OCI-LY7 (cell line): ENCODE data around the gene PSMD6. TPM values are rescaled to one million over a fixed set of nuclear protein-coding genes. Genes with fewer than 3 reads are reported as not detected.

Experiments
- BruUV-seq: library from RNA; stranded (reverse); fragments of 400-500 nt; replicated peaks from 2 replicates; lab custom pipeline; 2021; lab: Mats Ljungman, UMichigan
- CTCF ChIA-PET: fragments of 300-600 bp; sonication (Branson Sonifier 250); formaldehyde crosslinking; loops from one replicate; lab custom pipeline; 2022; ENCODE audit warnings: antibody characterized with exemption; ENCODE audit not compliant: unreplicated experiment; lab: Charles Lee
- POLR2A ChIA-PET: fragments of 300-600 bp; sonication (Branson Sonifier 250); formaldehyde crosslinking; loops from one replicate; lab custom pipeline; 2022; ENCODE audit warnings: antibody characterized with exemption; lab: Charles Lee
- DNase-seq: peaks from one replicate; pipeline ENCODE4 v3.0.0-alpha.2; 2015; ENCODE audit warnings: low spot score
- H2AFZ ChIP-seq: fragments of 200-600 bp; sonication (generic), shearing (Covaris generic); 2 replicates; pipeline ENCODE4 v1.6.1; 2014; ENCODE audit warnings: mild to moderate bottlenecking, antibody characterized with exemption, low read length, moderate library complexity
- H3K27ac ChIP-seq: fragments of 200-600 bp; sonication (generic); 2 replicates; pipeline ENCODE4 v1.5.1; 2014; ENCODE audit warnings: mixed run types, low read depth, mild to moderate bottlenecking, moderate library complexity, low read length, inconsistent platforms; ENCODE audit not compliant: poor library complexity, severe bottlenecking
- H3K36me3 ChIP-seq: fragments of 200-600 bp; sonication (generic); 2 replicates; pipeline ENCODE4 v1.6.1; 2014; ENCODE audit warnings: mild to moderate bottlenecking, antibody characterized with exemption, low read length, moderate library complexity, mixed read lengths; ENCODE audit not compliant: insufficient read depth
- H3K4me1 ChIP-seq: fragments of 200-600 bp; sonication (generic); 2 replicates; pipeline ENCODE4 v1.5.1; 2014; ENCODE audit warnings: mild to moderate bottlenecking, low read length; ENCODE audit not compliant: insufficient read depth, poor library complexity, severe bottlenecking
- H3K4me2 ChIP-seq: fragments of 200-600 bp; sonication (generic); 2 replicates; pipeline ENCODE4 v1.6.1; 2014; ENCODE audit warnings: mild to moderate bottlenecking, low read length
- H3K4me3 ChIP-seq: fragments of 200-600 bp; sonication (generic); 2 replicates; pipeline ENCODE4 v1.5.1; 2014; ENCODE audit warnings: mild to moderate bottlenecking, low read depth, low read length; ENCODE audit not compliant: poor library complexity, severe bottlenecking
- H3K79me2 ChIP-seq: fragments of 200-600 bp; sonication (generic); 2 replicates; pipeline ENCODE4 v1.6.1; 2016; ENCODE audit warnings: low read depth, mild to moderate bottlenecking, low read length, moderate library complexity, mixed read lengths; ENCODE audit not compliant: insufficient read depth
- H3K9me2 ChIP-seq: fragments of 200-600 bp; sonication (generic); 2 replicates; pipeline ENCODE4 v1.6.1; 2016; ENCODE audit warnings: mild to moderate bottlenecking, low read length, mixed read lengths; ENCODE audit not compliant: insufficient read depth
- H3K9me3 ChIP-seq: fragments of 200-600 bp; sonication (generic); 2 replicates; pipeline ENCODE4 v1.6.1; 2014; ENCODE audit warnings: mild to moderate bottlenecking, mixed run types, low read length, mixed read lengths
- H4K20me1 ChIP-seq: fragments of 200-600 bp; sonication (generic); 2 replicates; pipeline ENCODE4 v1.6.1; 2014; ENCODE audit warnings: mild to moderate bottlenecking, antibody characterized with exemption, low read length, moderate library complexity, mixed read lengths; ENCODE audit not compliant: insufficient read depth
- CTCF ChIP-seq: fragments of 200-600 bp; sonication (generic); conservative IDR thresholded peaks from 2 replicates; pipeline ENCODE4 v1.5.1; 2014; ENCODE audit warnings: mild to moderate bottlenecking, antibody characterized with exemption, low read length, moderate library complexity, mixed read lengths
- EZH2phosphoT487 ChIP-seq: fragments of 200-600 bp; sonication (generic); IDR thresholded peaks from 2 replicates; pipeline ENCODE4 v1.6.1; 2018; ENCODE audit warnings: low read depth, borderline replicate concordance, mild to moderate bottlenecking, mixed run types, antibody characterized with exemption, low read length, moderate library complexity, mixed read lengths
- intact Hi-C: fragments of 100-400 bp; cut with micrococcal nuclease; formaldehyde crosslinking; loops from one replicate; pipeline ENCODE4 v1.10.0; 2022; ENCODE audit not compliant: unreplicated experiment
- total RNA-seq, 2 experiments: library from RNA; depleted of rRNA in 1 of 2; stranded (reverse); fragments of >200 nt in 1 of 2; shearing (Covaris generic) in 1 of 2; gene quantifications; 2 replicates each; pipeline ENCODE4 v1.2.3, GENCODE V29; 2014 to 2022

The PSMD6 gene
- total RNA-seq, 2 experiments from 2014 or later: 65.2 to 106 TPM

- no peak overlapping the region for H3K27ac ChIP-seq
- BruUV-seq: no TSS peak
- ChIA-PET POLR2A (interaction anchor here (0.6 kb wide), 1 partner anchor 39 kb away, joined by 3 read pairs; no protein-coding TSS in a partner anchor), CTCF (no interaction called here)
- H3K79me2 ChIP-seq: no peaks in the 10 kb centered on the region
- intact Hi-C loops: no loop called here
- H3K9me2 ChIP-seq: no peaks in the 10 kb centered on the region
- no peak overlapping the region for H3K4me2 ChIP-seq
- H4K20me1 ChIP-seq: no peaks in the 10 kb centered on the region
- no peak overlapping the region for H3K4me3 ChIP-seq
- no peak overlapping the region for H2AFZ ChIP-seq
- DNase-seq: no peak
- H3K9me3 ChIP-seq: no peaks in the 10 kb centered on the region
- H3K36me3 ChIP-seq: peaks cover 99% of the 10 kb centered on the region
- no peak for TF ChIP-seq EZH2phosphoT487
- no peak for TF ChIP-seq CTCF
- H3K4me1 ChIP-seq: no peaks in the 10 kb centered on the region
These were observed 28.2 kb downstream of the PSMD6 start for GRCh38 chr3:63995086-63995485.

- no peaks in the 10 kb centered on the region for H3K9me3 ChIP-seq
These were observed 29.6 kb downstream of the PSMD6 start for GRCh38 chr3:63993653-63994079.

More at GRCh38 chr3:63993653-63994079, 29.6 kb downstream of the PSMD6 start:
- Histone ChIP-seq H3K79me2 (no peaks in the 10 kb centered on the region), H3K9me2 (no peaks in the 10 kb centered on the region), H3K4me2 (no peak overlapping the region), H2AFZ (no peak overlapping the region), H4K20me1 (no peaks in the 10 kb centered on the region), H3K27ac (no peak overlapping the region), H3K4me3 (no peak overlapping the region), H3K4me1 (no peaks in the 10 kb centered on the region), H3K36me3 (peaks cover 99% of the 10 kb centered on the region)
- ChIA-PET POLR2A (interaction anchor here (1.1 to 1.3 kb wide), 2 partner anchors 12 to 14 kb away, joined by 3 read pairs; no protein-coding TSS in a partner anchor), CTCF (interaction anchor here (1.2 kb wide), 1 partner anchor 16 kb away, joined by 3 read pairs; no protein-coding TSS in a partner anchor)
- intact Hi-C loops: loop anchor here (5.0 kb wide), 2 partner anchors 81 to 166 kb away; partner anchors contain the start of gene SCAANT1
- TF ChIP-seq EZH2phosphoT487 (no peak), CTCF (peak; percentile 88)
- DNase-seq: peak; percentile 69
- BruUV-seq: no TSS peak
